ENCODE data around the gene FKBP6. TPM values are rescaled to one million over a fixed set of nuclear protein-coding genes. Genes with fewer than 3 reads are reported as not detected.
"Not testable (repeated sequence)": the region's sequence is repeated elsewhere in the genome, so short reads cannot be mapped to it uniquely, and the experiment has no call there.

Gene FKBP6
- total RNA-seq, 1 donor from 2014 or later, result not detected

- Mint-ChIP-seq H3K27me3 (ENCODE audit: low read depth) (peaks cover 5% of the 10 kb centered on the region), H3K4me1 (no peaks in the 10 kb centered on the region), H3K9me3 (peaks cover 37% of the 10 kb centered on the region), H3K27ac (no peak overlapping the region), H3K36me3 (no peaks in the 10 kb centered on the region), H3K4me3 (no peak overlapping the region)
- TF ChIP-seq CTCF (IDR thresholded peaks at IDR 0.05; ENCODE audit: unreplicated experiment), result no peak
- DNase-seq (ENCODE audit: low spot score in 2 of 2, unreplicated experiment in 2 of 2), result no peak
Measured at GRCh38 chr7:73391396-73391795, 63.4 kb downstream of the FKBP6 start.

- H3K9me3 Mint-ChIP-seq, result peaks cover 15% of the 10 kb centered on the region
- peaks cover 8% of the 10 kb centered on the region for H3K27me3 Mint-ChIP-seq (ENCODE audit: low read depth)
- H3K4me1 Mint-ChIP-seq, result peaks cover 4% of the 10 kb centered on the region
- no peak for TF ChIP-seq CTCF (IDR thresholded peaks at IDR 0.05; ENCODE audit: unreplicated experiment)
- H3K4me3 Mint-ChIP-seq, result no peak overlapping the region
- no peaks in the 10 kb centered on the region for H3K36me3 Mint-ChIP-seq
- no peak overlapping the region for H3K27ac Mint-ChIP-seq
- DNase-seq (ENCODE audit: low spot score in 2 of 2, unreplicated experiment in 2 of 2), result no peak
Measured at GRCh38 chr7:73394422-73394821, 66.5 kb downstream of the FKBP6 start.

- no peak for DNase-seq (ENCODE audit: low spot score in 2 of 2, unreplicated experiment in 2 of 2)
- H3K27ac Mint-ChIP-seq, result no peak overlapping the region
- H3K27me3 Mint-ChIP-seq (ENCODE audit: low read depth), result peaks cover 8% of the 10 kb centered on the region
- H3K4me1 Mint-ChIP-seq, result peaks cover 4% of the 10 kb centered on the region
- H3K36me3 Mint-ChIP-seq, result no peaks in the 10 kb centered on the region
- H3K4me3 Mint-ChIP-seq, result no peak overlapping the region
- TF ChIP-seq CTCF (IDR thresholded peaks at IDR 0.05; ENCODE audit: unreplicated experiment), result no peak
- peaks cover 8% of the 10 kb centered on the region for H3K9me3 Mint-ChIP-seq
Measured at GRCh38 chr7:73395538-73396503, 67.9 kb downstream of the FKBP6 start.

- Mint-ChIP-seq H3K27me3 (ENCODE audit: low read depth) (peaks cover 3% of the 10 kb centered on the region), H3K4me3 (peak overlapping the region; percentile 57), H3K36me3 (no peaks in the 10 kb centered on the region), H3K9me3 (no peaks in the 10 kb centered on the region), H3K27ac (peak overlapping the region; percentile 37), H3K4me1 (peaks cover 4% of the 10 kb centered on the region)
- DNase-seq (ENCODE audit: low spot score in 2 of 2, unreplicated experiment in 2 of 2), result no peak
- no peak for TF ChIP-seq CTCF (IDR thresholded peaks at IDR 0.05; ENCODE audit: unreplicated experiment)
Measured at GRCh38 chr7:73397521-73398281, 69.7 kb downstream of the FKBP6 start.

GRCh38 chr7:73399185-73400050, 71.5 kb downstream of the FKBP6 start:
- DNase-seq (ENCODE audit: low spot score in 2 of 2, unreplicated experiment in 2 of 2); H3K4me3 Mint-ChIP-seq; H3K9me3 Mint-ChIP-seq: not testable (repeated sequence)

GRCh38 chr7:73404860-73405259, 76.9 kb downstream of the FKBP6 start:
- not testable (repeated sequence) for H3K9me3 Mint-ChIP-seq; H3K36me3 Mint-ChIP-seq; H3K4me3 Mint-ChIP-seq; H3K4me1 Mint-ChIP-seq; H3K27ac Mint-ChIP-seq; H3K27me3 Mint-ChIP-seq (ENCODE audit: low read depth); DNase-seq (ENCODE audit: low spot score in 2 of 2, unreplicated experiment in 2 of 2)

More at GRCh38 chr7:73399185-73400050, 71.5 kb downstream of the FKBP6 start:
- not testable (repeated sequence) for H3K27me3 Mint-ChIP-seq (ENCODE audit: low read depth); H3K27ac Mint-ChIP-seq; H3K4me1 Mint-ChIP-seq; H3K36me3 Mint-ChIP-seq
